Measurements from ENCODE around the gene KRTCAP2.

- TF ChIP-seq, protein P1, sequence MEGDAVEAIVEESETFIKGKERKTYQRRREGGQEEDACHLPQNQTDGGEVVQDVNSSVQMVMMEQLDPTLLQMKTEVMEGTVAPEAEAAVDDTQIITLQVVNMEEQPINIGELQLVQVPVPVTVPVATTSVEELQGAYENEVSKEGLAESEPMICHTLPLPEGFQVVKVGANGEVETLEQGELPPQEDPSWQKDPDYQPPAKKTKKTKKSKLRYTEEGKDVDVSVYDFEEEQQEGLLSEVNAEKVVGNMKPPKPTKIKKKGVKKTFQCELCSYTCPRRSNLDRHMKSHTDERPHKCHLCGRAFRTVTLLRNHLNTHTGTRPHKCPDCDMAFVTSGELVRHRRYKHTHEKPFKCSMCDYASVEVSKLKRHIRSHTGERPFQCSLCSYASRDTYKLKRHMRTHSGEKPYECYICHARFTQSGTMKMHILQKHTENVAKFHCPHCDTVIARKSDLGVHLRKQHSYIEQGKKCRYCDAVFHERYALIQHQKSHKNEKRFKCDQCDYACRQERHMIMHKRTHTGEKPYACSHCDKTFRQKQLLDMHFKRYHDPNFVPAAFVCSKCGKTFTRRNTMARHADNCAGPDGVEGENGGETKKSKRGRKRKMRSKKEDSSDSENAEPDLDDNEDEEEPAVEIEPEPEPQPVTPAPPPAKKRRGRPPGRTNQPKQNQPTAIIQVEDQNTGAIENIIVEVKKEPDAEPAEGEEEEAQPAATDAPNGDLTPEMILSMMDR (conservative IDR thresholded peaks at IDR 0.05; ENCODE audit: low read depth, low read length), result no peak
- no peak for TF ChIP-seq EZH2 (IDR thresholded peaks at IDR 0.05; ENCODE audit: borderline replicate concordance, low read depth, low read length, poor library complexity, severe bottlenecking)
These were observed 10.7 kb upstream of the KRTCAP2 start for GRCh38 chr1:155183775-155184221.

Measured in A673 (cell line).